ENCODE measurements around the gene CLIC5. TPM values are rescaled to one million over a fixed set of nuclear protein-coding genes. Genes with fewer than 3 reads are reported as not detected.
A peak's percentile ranks its signal among the peaks of the same experiment; 100 is the strongest.

The CLIC5 gene
- total RNA-seq, 3 donors from 2014 or later: 1.5 to 2.9 (median 1.6) TPM

DNA sequence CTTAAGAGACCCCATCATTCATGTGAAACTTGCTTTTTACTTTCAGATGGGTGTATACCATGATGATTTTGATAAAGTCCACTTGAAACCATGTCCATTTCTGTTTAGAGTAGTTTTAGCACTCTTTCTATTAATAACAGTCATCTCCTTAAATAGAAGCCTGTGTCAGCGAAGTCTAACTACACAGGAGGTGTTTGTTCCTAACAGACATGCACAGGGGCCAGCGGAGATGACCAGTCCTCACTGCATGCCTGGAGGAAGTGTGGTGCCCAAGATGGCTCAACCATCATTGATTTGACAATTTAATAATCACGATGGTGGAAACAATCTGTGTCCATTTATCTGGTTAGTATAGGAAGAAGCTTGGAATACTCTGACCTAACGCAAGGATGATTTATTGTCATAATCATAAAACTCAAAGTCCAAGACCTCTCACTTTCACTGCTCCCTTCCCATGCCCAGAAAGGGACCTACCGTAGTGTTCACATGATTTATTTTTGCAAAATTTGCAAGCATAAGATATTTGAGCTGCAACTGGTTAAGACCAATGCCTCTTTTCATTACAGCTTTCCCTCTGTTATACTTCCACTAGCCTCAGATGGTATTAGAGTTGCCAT lies 31.0 kb upstream of the CLIC5 start:
- ATAC-seq: no peak
- Mint-ChIP-seq H3K9me3 (no peaks in the 10 kb centered on the region), H3K4me3 (no peak overlapping the region), H3K4me1 (ENCODE audit: low read depth) (no peaks in the 10 kb centered on the region), H3K27me3 (ENCODE audit: low read depth) (peaks cover 6% of the 10 kb centered on the region), H3K36me3 (ENCODE audit: insufficient read depth) (no peaks in the 10 kb centered on the region)
- DNase-seq: no peak

DNA sequence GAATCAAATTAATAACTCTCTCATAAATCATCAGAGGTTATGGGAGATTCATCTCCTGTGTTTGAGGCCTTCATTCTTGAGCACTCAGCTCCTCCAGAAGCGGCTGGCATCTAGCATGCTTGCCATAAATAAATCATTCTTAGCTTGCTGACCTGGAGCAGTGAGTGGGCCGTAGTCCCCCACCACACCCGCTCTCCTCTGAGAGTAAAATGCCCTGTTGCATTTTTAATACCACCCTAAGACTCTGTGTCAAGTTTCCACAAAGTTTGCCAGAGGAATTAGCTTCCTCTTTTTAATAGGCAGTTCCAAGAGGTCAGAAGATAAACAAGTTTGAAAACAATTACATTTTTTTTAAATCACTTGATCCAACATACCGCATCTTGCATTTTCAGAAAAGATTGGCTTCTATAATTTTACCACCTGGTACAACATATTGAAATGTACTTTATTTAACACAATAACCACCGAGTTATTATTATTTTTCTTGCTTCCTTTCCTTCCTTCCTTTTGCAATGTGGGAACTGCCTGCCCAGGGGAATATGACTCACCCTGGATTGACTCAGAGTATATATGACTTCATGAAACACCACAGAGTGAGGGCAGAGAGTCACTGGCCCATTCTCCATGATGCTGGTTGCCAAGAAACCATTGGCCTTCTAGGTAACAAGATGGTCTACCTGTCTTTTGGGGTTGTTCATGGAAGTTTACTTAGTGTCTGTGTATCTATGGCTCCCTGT lies 29.4 kb upstream of the CLIC5 start:
- no peak overlapping the region for H3K4me3 Mint-ChIP-seq
- DNase-seq (no peak), ATAC-seq (peak in 1 of 2 donors; percentile 35)
- no peaks in the 10 kb centered on the region for H3K9me3 Mint-ChIP-seq
- no peaks in the 10 kb centered on the region for H3K36me3 Mint-ChIP-seq (ENCODE audit: insufficient read depth)
- H3K4me1 Mint-ChIP-seq (ENCODE audit: low read depth): no peaks in the 10 kb centered on the region
- no peaks in the 10 kb centered on the region for H3K27me3 Mint-ChIP-seq (ENCODE audit: low read depth)

DNA sequence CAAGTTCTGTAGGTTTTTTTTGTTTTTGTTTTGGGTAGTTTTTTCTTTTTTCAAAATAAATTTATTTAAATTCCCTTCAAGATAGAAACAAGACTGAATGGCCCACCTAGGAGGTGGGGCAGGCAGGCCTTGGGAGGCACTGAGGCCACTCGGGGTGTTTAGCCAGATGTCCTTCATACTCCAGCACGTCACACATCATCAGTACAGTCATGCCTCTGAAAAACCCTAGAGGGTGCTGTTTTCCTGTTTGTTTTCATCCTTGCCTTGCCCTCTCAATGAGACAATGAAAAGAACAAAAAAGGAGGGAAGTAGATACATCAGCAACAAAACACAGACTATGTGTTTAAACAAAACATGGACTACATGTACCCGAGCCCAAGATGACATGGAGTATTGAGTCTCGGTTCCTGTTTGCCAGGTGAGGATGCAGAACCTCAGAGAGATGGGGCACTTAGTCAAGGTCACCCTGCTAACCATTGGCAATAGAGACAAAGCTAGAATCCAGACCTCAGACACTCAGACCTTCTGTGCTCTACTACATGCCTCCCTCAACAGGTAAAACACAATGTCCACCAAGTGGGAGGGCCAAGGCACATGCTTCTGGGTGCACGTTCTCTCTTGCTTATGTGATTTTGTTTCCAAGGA lies 26.8 kb upstream of the CLIC5 start:
- no peaks in the 10 kb centered on the region for H3K27me3 Mint-ChIP-seq (ENCODE audit: low read depth)
- H3K4me3 Mint-ChIP-seq: no peak overlapping the region
- no peak for DNase-seq
- no peaks in the 10 kb centered on the region for H3K36me3 Mint-ChIP-seq (ENCODE audit: insufficient read depth)
- no peaks in the 10 kb centered on the region for H3K9me3 Mint-ChIP-seq
- no peaks in the 10 kb centered on the region for H3K4me1 Mint-ChIP-seq (ENCODE audit: low read depth)
- peak; percentile 58 to 66 for ATAC-seq

- Mint-ChIP-seq H3K27me3 (ENCODE audit: low read depth) (no peaks in the 10 kb centered on the region), H3K36me3 (ENCODE audit: insufficient read depth) (no peaks in the 10 kb centered on the region), H3K4me1 (ENCODE audit: low read depth) (no peaks in the 10 kb centered on the region), H3K4me3 (no peak overlapping the region), H3K9me3 (no peaks in the 10 kb centered on the region)
- ATAC-seq: no peak
- DNase-seq: no peak
These were observed 24.6 kb upstream of the CLIC5 start for GRCh38 chr6:46040288-46040687.

DNA sequence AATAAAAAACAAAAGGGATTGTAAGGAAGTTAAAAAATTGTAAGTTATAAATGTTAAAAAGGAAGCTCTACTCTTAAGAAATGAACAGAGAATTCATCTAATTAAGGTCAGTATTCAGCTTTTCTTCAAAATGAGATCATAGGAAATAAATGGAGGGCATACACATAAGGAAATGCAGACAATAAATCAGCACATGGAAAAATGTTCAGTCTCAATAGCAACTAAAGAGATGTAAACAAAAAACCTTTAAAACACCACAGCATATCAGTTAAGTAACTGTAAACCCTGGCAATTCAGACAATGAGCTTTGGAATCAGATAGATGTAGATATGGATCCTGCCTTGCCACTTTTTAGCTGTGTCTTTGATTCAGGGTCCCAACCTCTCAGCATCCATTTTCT lies 24.0 kb upstream of the CLIC5 start:
- DNase-seq (no peak), ATAC-seq (no peak)
- no peaks in the 10 kb centered on the region for H3K36me3 Mint-ChIP-seq (ENCODE audit: insufficient read depth)
- H3K4me3 Mint-ChIP-seq: no peak overlapping the region
- no peaks in the 10 kb centered on the region for H3K27me3 Mint-ChIP-seq (ENCODE audit: low read depth)
- no peaks in the 10 kb centered on the region for H3K4me1 Mint-ChIP-seq (ENCODE audit: low read depth)
- no peaks in the 10 kb centered on the region for H3K9me3 Mint-ChIP-seq

GRCh38 chr6:46036911-46037310 lies 21.3 kb upstream of the CLIC5 start:
- Mint-ChIP-seq H3K9me3 (no peaks in the 10 kb centered on the region), H3K4me1 (ENCODE audit: low read depth) (no peaks in the 10 kb centered on the region), H3K36me3 (ENCODE audit: insufficient read depth) (no peaks in the 10 kb centered on the region), H3K27me3 (ENCODE audit: low read depth) (no peaks in the 10 kb centered on the region), H3K4me3 (no peak overlapping the region)
- no peak for DNase-seq
- ATAC-seq: no peak

DNA sequence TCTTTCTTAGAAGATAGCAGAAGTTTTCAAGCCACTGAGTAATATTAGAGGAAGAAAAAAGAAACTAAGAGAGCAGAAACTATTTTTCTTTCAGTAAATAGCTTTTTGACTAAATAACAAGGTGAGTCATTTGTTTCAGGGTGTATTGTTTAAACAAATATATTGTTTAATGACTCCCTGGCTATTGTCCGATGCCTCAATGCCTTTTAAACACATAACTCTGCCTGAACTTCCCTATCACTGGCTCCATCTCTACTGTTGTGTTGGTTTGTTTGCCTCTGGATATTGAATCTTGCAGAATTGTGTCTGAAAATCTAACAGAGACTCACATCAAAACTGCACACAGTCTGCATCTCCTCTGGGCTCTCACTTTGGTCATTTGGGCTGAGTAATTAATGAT lies 19.6 kb upstream of the CLIC5 start:
- Mint-ChIP-seq H3K4me3 (no peak overlapping the region), H3K4me1 (ENCODE audit: low read depth) (no peaks in the 10 kb centered on the region), H3K27me3 (ENCODE audit: low read depth) (no peaks in the 10 kb centered on the region), H3K9me3 (no peaks in the 10 kb centered on the region), H3K36me3 (ENCODE audit: insufficient read depth) (no peaks in the 10 kb centered on the region)
- ATAC-seq: no peak
- DNase-seq: no peak

DNA sequence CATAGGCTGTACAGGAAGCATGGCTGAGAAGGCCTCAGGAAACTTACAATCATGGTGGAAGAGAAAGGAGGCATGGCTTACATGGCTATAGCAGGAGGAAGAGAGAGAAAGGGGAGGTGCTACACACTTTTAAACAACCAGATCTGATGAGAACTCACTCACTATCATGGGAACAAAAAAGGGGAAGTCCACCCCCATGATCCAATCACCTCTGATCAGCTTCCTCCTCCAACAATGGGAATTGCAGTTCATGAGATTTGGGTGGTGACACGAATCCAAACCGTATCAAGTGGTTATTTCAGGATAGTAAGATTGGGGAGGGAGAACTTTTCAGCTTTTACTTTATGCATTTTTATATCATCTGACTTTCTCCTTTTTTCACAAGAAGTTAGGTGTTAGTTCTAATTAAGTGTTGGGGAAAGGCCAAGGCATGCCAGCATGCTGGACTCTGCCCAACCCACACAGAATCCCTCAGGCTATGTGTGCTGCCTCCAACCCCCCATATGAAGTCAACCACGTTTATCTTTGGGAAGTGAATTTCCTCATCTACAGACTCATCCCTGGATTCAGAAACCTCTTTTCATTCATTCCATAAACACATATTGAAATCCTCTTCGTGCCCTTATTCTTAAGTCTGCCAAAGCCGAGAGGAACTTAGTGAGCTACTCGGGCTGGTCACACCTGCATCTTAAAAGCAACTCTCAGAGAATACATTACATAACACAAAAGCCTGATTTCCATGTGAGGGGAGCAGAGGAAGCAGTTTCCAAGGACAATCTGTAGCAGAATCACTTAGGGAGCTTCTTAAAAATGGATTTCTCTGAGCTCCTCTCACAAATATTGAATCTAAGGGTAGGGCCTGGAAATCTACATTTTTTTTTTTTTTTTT lies 16.7 kb upstream of the CLIC5 start:
- no peaks in the 10 kb centered on the region for H3K4me1 Mint-ChIP-seq (ENCODE audit: low read depth)
- H3K27me3 Mint-ChIP-seq (ENCODE audit: low read depth): no peaks in the 10 kb centered on the region
- ATAC-seq (no peak), DNase-seq (no peak)
- no peaks in the 10 kb centered on the region for H3K9me3 Mint-ChIP-seq
- H3K36me3 Mint-ChIP-seq (ENCODE audit: insufficient read depth): no peaks in the 10 kb centered on the region
- H3K4me3 Mint-ChIP-seq: no peak overlapping the region

DNA sequence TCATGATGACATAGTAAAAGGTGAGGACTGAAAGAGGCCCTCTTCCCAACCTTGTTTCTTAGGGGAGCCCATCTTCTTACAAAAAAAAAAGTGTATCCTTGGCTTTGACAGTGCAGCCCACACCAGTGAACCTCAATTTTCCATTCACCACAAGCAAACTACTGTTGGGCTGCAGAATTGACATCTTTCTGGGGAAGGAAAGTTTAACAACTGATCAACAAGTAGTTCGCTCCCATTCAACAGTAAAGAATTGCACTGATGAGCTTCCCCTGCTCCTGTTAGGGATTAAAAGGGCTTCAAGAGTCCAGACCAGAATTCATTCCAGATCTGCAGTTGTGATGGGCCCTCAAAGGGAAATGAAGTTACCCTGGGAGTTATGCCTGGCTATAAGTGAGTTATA lies 13.9 kb upstream of the CLIC5 start:
- DNase-seq (no peak), ATAC-seq (no peak)
- no peaks in the 10 kb centered on the region for H3K36me3 Mint-ChIP-seq (ENCODE audit: insufficient read depth)
- H3K4me1 Mint-ChIP-seq (ENCODE audit: low read depth): no peaks in the 10 kb centered on the region
- no peaks in the 10 kb centered on the region for H3K9me3 Mint-ChIP-seq
- no peaks in the 10 kb centered on the region for H3K27me3 Mint-ChIP-seq (ENCODE audit: low read depth)
- H3K4me3 Mint-ChIP-seq: no peak overlapping the region

- Mint-ChIP-seq H3K27me3 (ENCODE audit: low read depth) (peaks cover 1% of the 10 kb centered on the region), H3K4me1 (ENCODE audit: low read depth) (peaks cover 4% of the 10 kb centered on the region), H3K4me3 (no peak overlapping the region), H3K9me3 (no peaks in the 10 kb centered on the region), H3K36me3 (ENCODE audit: insufficient read depth) (no peaks in the 10 kb centered on the region)
- no peak for ATAC-seq
- DNase-seq: no peak
These were observed 10.6 kb upstream of the CLIC5 start for GRCh38 chr6:46026307-46026706.

DNA sequence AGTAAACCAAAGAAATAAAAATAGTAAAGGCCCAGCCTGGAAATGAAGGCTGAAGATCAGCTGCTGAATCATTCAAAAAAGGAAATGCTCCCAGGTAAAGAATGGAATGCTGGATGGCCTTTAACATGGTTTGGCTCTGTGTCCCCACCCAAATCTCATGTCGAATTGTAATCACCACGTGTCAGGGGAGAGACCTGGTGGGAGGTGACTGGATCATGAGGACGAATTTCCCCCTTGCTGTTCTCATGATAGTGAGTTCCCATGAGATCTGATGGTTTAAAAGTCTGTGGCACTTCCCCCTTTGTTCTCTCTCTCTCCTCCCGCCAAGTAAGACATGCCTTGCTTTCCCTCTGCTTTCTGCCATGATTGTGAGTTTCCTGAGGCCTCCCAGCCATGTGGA lies 9.9 kb upstream of the CLIC5 start:
- Mint-ChIP-seq H3K4me3 (no peak overlapping the region), H3K4me1 (ENCODE audit: low read depth) (peaks cover 4% of the 10 kb centered on the region), H3K27me3 (ENCODE audit: low read depth) (peaks cover 1% of the 10 kb centered on the region), H3K36me3 (ENCODE audit: insufficient read depth) (no peaks in the 10 kb centered on the region), H3K9me3 (no peaks in the 10 kb centered on the region)
- no peak for DNase-seq
- no peak for ATAC-seq

- H3K9me3 Mint-ChIP-seq: no peaks in the 10 kb centered on the region
- H3K4me1 Mint-ChIP-seq (ENCODE audit: low read depth): peaks cover 4% of the 10 kb centered on the region
These were observed 8.6 kb upstream of the CLIC5 start for GRCh38 chr6:46024124-46024769.

GRCh38 chr6:46023216-46023915 lies 7.7 kb upstream of the CLIC5 start:
- ATAC-seq (no peak), DNase-seq (no peak)
- peaks cover 1% of the 10 kb centered on the region for H3K27me3 Mint-ChIP-seq (ENCODE audit: low read depth)
- peaks cover 4% of the 10 kb centered on the region for H3K4me1 Mint-ChIP-seq (ENCODE audit: low read depth)
- no peak overlapping the region for H3K4me3 Mint-ChIP-seq
- no peaks in the 10 kb centered on the region for H3K9me3 Mint-ChIP-seq
- no peaks in the 10 kb centered on the region for H3K36me3 Mint-ChIP-seq (ENCODE audit: insufficient read depth)

More at GRCh38 chr6:46024124-46024769, 8.6 kb upstream of the CLIC5 start:
- no peak for DNase-seq
- ATAC-seq: no peak
- H3K4me3 Mint-ChIP-seq: no peak overlapping the region
- peaks cover 1% of the 10 kb centered on the region for H3K27me3 Mint-ChIP-seq (ENCODE audit: low read depth)
- no peaks in the 10 kb centered on the region for H3K36me3 Mint-ChIP-seq (ENCODE audit: insufficient read depth)
